IPS DF 6.9 (cell line): ENCODE measurements around the gene AGFG1.
"Not testable (repeated sequence)": the region's sequence is repeated elsewhere in the genome, so short reads cannot be mapped to it uniquely, and the experiment has no call there.

ENCODE experiments used
- DNase-seq: peaks from one replicate; pipeline ENCODE4 v3.0.0-alpha.2; 2013; ENCODE audit warnings: low read depth, low spot score
- H3K27ac ChIP-seq: one replicate; pipeline ENCODE4 v1.5.1; 2013; ENCODE audit warnings: low read length, control low read depth
- H3K27me3 ChIP-seq: 2 replicates; pipeline ENCODE4 v1.6.1; 2013; ENCODE audit warnings: mild to moderate bottlenecking, low read length; ENCODE audit not compliant: control insufficient read depth, insufficient read depth
- H3K36me3 ChIP-seq: 2 replicates; pipeline ENCODE4 v1.6.1; 2013; ENCODE audit warnings: low read length; ENCODE audit not compliant: control insufficient read depth, insufficient read depth
- H3K4me1 ChIP-seq: 2 replicates; pipeline ENCODE4 v1.6.1; 2013; ENCODE audit warnings: low read length; ENCODE audit not compliant: control insufficient read depth, insufficient read depth
- H3K4me3 ChIP-seq: 2 replicates; pipeline ENCODE4 v1.5.1; 2013; ENCODE audit warnings: mild to moderate bottlenecking, low read length
- H3K9me3 ChIP-seq: 2 replicates; pipeline ENCODE4 v1.6.1; 2013; ENCODE audit warnings: low read length, inconsistent platforms; ENCODE audit not compliant: control insufficient read depth, insufficient read depth
- WGBS: extraction: QIAGEN DNeasy Blood & Tissue Kit; methylation state at CpG from one replicate; pipeline ENCODE4 v1.1.7; 2013; ENCODE audit warnings: mixed read lengths, missing lambda C conversion rate; ENCODE audit not compliant: insufficient read length, insufficient coverage; 5-methylcytosine and 5-hydroxymethylcytosine counted together

AGFG1 gene

GRCh38 chr2:227529871-227530270, 57.9 kb downstream of the AGFG1 start:
- no peaks in the 10 kb centered on the region for H3K27me3 ChIP-seq
- no peak overlapping the region for H3K27ac ChIP-seq
- H3K36me3 ChIP-seq = no peaks in the 10 kb centered on the region; the same call in 1 of the 2 replicates
- no peak overlapping the region for H3K4me3 ChIP-seq
- no peaks in the 10 kb centered on the region for H3K9me3 ChIP-seq
- DNase-seq = no peak
- H3K4me1 ChIP-seq = no peaks in the 10 kb centered on the region
- WGBS = no CpG with 5 or more reads among the region's 2 CpGs

DNA sequence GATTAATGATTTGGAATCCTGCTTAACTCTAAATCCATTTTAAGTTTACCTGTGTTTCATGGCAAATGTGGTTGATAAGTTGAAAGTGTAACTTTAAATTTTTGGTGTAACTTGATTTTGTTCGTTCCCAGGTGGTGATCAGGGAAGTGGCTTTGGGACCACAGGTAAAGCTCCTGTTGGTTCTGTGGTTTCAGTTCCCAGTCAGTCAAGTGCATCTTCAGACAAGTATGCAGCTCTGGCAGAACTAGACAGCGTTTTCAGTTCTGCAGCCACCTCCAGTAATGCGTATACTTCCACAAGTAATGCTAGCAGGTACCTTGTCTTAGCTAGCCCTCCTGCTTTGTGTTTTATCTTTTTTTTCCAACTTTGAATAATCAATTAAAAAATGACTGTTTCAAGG, 62.8 kb downstream of the AGFG1 start:
- WGBS = no CpG with 5 or more reads among the region's 3 CpGs

DNA sequence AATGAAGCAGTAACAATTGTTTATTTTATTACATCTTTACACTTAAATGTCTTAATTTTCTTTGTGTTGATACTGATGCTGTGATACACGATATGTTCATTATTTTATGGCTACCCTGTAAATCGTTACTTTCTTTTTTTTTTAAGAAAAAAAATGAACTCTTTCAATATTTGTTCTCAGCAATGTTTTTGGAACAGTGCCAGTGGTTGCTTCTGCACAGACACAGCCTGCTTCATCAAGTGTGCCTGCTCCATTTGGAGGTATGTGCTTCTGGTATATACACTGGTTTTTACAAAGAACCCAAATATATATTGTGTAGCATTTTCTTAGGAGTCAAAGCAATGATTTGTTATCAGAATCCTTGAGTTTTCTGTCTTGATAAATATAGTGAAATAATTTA, 64.5 kb downstream of the AGFG1 start:
- no peak for DNase-seq
- Histone ChIP-seq H3K4me3 (no peak overlapping the region), H3K27ac (no peak overlapping the region), H3K9me3 (no peaks in the 10 kb centered on the region), H3K36me3 (no peaks in the 10 kb centered on the region; the same call in 1 of the 2 replicates), H3K27me3 (no peaks in the 10 kb centered on the region), H3K4me1 (no peaks in the 10 kb centered on the region)
- no CpG with 5 or more reads among the region's 2 CpGs for WGBS

More for the DNA sequence above, 62.8 kb downstream of the AGFG1 start:
- Histone ChIP-seq H3K36me3 (no peaks in the 10 kb centered on the region; the same call in 1 of the 2 replicates), H3K27me3 (no peaks in the 10 kb centered on the region), H3K4me1 (no peaks in the 10 kb centered on the region), H3K4me3 (no peak overlapping the region), H3K27ac (no peak overlapping the region), H3K9me3 (no peaks in the 10 kb centered on the region)
- DNase-seq = no peak

- no peak overlapping the region for H3K27ac ChIP-seq
- no peaks in the 10 kb centered on the region for H3K27me3 ChIP-seq
- DNase-seq = no peak
- no peak overlapping the region for H3K4me3 ChIP-seq
- H3K36me3 ChIP-seq = no peaks in the 10 kb centered on the region; the same call in 1 of the 2 replicates
- WGBS = no CpG with 5 or more reads among the region's 8 CpGs
- H3K4me1 ChIP-seq = no peaks in the 10 kb centered on the region
- no peaks in the 10 kb centered on the region for H3K9me3 ChIP-seq
These were observed 67.6 kb downstream of the AGFG1 start for GRCh38 chr2:227539465-227539956.

GRCh38 chr2:227540352-227540751, 68.4 kb downstream of the AGFG1 start:
- H3K27ac ChIP-seq, H3K4me3 ChIP-seq, H3K36me3 ChIP-seq, H3K27me3 ChIP-seq, H3K9me3 ChIP-seq, DNase-seq, H3K4me1 ChIP-seq: not testable (repeated sequence)
- no CpG with 5 or more reads among the region's 9 CpGs for WGBS

DNA sequence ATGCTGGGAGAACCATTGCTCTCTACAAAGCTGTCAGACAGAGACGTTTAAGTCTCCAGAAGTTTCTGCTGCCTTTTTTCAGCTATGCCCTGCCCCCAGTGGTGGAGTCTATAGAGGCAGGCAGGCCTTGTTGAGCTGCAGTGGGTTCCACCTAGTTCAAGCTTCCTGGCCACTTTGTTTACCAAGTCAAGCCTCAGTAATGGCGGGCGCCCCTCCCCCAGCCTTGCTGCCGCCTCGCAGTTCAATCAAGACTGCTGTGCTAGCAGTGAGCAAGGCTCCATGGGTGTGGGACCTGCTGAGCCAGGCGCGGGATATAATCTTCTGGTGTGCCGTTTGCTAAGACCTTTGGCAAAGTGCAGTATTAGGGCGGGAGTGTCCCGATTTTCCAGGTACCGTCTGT, 74.0 kb downstream of the AGFG1 start:
- Histone ChIP-seq H3K4me1 (no peaks in the 10 kb centered on the region), H3K9me3 (peaks cover 1% of the 10 kb centered on the region; the same call in 1 of the 2 replicates), H3K27me3 (no peaks in the 10 kb centered on the region), H3K27ac (no peak overlapping the region), H3K4me3 (no peak overlapping the region), H3K36me3 (no peaks in the 10 kb centered on the region; the same call in 1 of the 2 replicates)
- no CpG with 5 or more reads among the region's 11 CpGs for WGBS
- no peak for DNase-seq

GRCh38 chr2:227551836-227552235, 79.9 kb downstream of the AGFG1 start:
- no CpG with 5 or more reads among the region's 3 CpGs for WGBS
- H3K4me1 ChIP-seq = no peaks in the 10 kb centered on the region
- DNase-seq = no peak
- H3K27ac ChIP-seq = no peak overlapping the region
- no peaks in the 10 kb centered on the region; the same call in 1 of the 2 replicates for H3K36me3 ChIP-seq
- H3K9me3 ChIP-seq = no peaks in the 10 kb centered on the region
- no peak overlapping the region for H3K4me3 ChIP-seq
- H3K27me3 ChIP-seq = no peaks in the 10 kb centered on the region

GRCh38 chr2:227562581-227562980, 90.6 kb downstream of the AGFG1 start:
- H3K9me3 ChIP-seq = no peaks in the 10 kb centered on the region
- no peaks in the 10 kb centered on the region for H3K36me3 ChIP-seq
- H3K27me3 ChIP-seq = no peaks in the 10 kb centered on the region
- DNase-seq = no peak
- no peaks in the 10 kb centered on the region for H3K4me1 ChIP-seq
- H3K27ac ChIP-seq = no peak overlapping the region
- no peak overlapping the region for H3K4me3 ChIP-seq

DNA sequence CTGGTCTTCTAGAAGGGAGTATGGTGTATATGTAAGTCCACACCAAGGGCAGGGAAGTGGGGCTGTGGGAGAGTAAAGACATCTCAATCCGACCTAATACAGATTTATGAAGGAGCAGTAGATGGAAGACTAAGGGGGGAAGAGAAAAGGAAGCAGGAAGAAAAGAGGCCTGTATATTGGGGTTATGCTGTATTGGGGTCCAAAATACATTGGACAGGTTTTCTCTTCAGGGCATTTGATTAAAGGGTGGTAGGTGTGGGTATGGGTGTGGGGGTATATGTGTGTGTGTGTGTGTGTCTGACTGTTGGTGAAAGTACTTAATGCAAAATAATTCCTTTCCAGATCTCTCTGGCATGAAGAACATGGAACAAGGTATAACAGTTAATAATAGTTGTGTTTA, 93.1 kb downstream of the AGFG1 start:
- Histone ChIP-seq H3K36me3 (no peaks in the 10 kb centered on the region), H3K9me3 (no peaks in the 10 kb centered on the region), H3K4me1 (no peaks in the 10 kb centered on the region), H3K27me3 (no peaks in the 10 kb centered on the region), H3K27ac (no peak overlapping the region), H3K4me3 (no peak overlapping the region)
- WGBS = no CpG with 5 or more reads among the region's 1 CpG
- DNase-seq = no peak

- DNase-seq = no peak
- no peaks in the 10 kb centered on the region for H3K27me3 ChIP-seq
- H3K4me1 ChIP-seq = no peaks in the 10 kb centered on the region
- H3K36me3 ChIP-seq = no peaks in the 10 kb centered on the region
- H3K9me3 ChIP-seq = no peaks in the 10 kb centered on the region
- no peak overlapping the region for H3K27ac ChIP-seq
- no CpG with 5 or more reads among the region's 3 CpGs for WGBS
- H3K4me3 ChIP-seq = no peak overlapping the region
These were observed 94.1 kb downstream of the AGFG1 start for GRCh38 chr2:227566012-227566411.

DNA sequence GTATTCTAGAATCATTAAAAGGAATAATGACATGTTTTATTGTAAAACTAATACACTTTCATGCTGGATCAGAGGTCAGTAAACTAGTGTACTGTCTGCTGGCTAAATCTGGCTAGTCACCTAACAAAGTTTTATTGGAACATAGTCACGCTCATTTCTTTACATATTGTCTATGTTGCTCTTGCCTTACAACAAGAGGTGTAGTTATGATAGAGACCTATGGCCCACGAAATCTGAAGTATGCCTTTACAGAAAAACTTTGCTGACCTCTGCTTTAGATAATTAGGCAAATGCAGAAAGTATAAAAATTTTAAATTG, 96.9 kb downstream of the AGFG1 start:
- no peak for DNase-seq
- WGBS = no CpG with 5 or more reads among the region's 2 CpGs
- no peaks in the 10 kb centered on the region for H3K36me3 ChIP-seq
- H3K27me3 ChIP-seq = no peaks in the 10 kb centered on the region
- H3K4me1 ChIP-seq = no peaks in the 10 kb centered on the region
- no peak overlapping the region for H3K4me3 ChIP-seq
- H3K9me3 ChIP-seq = no peaks in the 10 kb centered on the region
- H3K27ac ChIP-seq = no peak overlapping the region
